ENCODE results near the gene LYAR. TPM values are rescaled to one million over a fixed set of nuclear protein-coding genes. Genes with fewer than 3 reads are reported as not detected.

Gene LYAR
- total and polyA plus RNA-seq, 4 donors, result 3.9 to 5.0 (median 4.6) TPM

GRCh38 chr4:4226606-4227438 is 63.1 kb downstream of the LYAR start, which contains the start of gene OTOP1:
Gene OTOP1, minus strand, starts transcription at chr4:4226929. Its CDS starts 65 bp downstream, at chr4:4226864.
- H3K9me3 ChIP-seq (ENCODE audit: control insufficient read depth in 4 of 4, low read length in 3 of 4), result no peaks in the 10 kb centered on the region
- H3K9ac ChIP-seq (ENCODE audit: low read depth in 1 of 2, low read length in 2 of 2), result no peak within 1 kb of the TSS
- DNase-seq (ENCODE audit: low spot score), result no peak
- H3K27me3 ChIP-seq (ENCODE audit: control insufficient read depth in 4 of 4, insufficient read depth in 4 of 4, low read length in 3 of 4), result peaks cover 0 to 6% (median 0%) of the 10 kb centered on the region in 4 donors
- H3K4me3 ChIP-seq (ENCODE audit: low read depth in 1 of 3, low read length in 3 of 3), result no peak within 1 kb of the TSS
- no peaks in the 10 kb centered on the region for H3K36me3 ChIP-seq (ENCODE audit: control insufficient read depth in 4 of 4, insufficient read depth in 3 of 4, low read depth in 1 of 4, low read length in 3 of 4)
- no peak for TF ChIP-seq EGR1 (IDR thresholded peaks at IDR 0.05; ENCODE audit: low read depth in 2 of 2)
- TF ChIP-seq GABPA (IDR thresholded peaks at IDR 0.05 in 1 of 2, conservative IDR thresholded peaks at IDR 0.05 in 1 of 2), result no peak
- no peak for TF ChIP-seq MAX (IDR thresholded peaks at IDR 0.05)
- no peak for TF ChIP-seq FOXA1 (IDR thresholded peaks at IDR 0.05)
- no peak for TF ChIP-seq HNF4G (IDR thresholded peaks at IDR 0.05)
- TF ChIP-seq RAD21 (IDR thresholded peaks at IDR 0.05), result no peak
- no peak for TF ChIP-seq SP1 (IDR thresholded peaks at IDR 0.05)
- no peak for TF ChIP-seq ZBTB33 (IDR thresholded peaks at IDR 0.05)
- TF ChIP-seq TAF1 (conservative IDR thresholded peaks at IDR 0.05), result no peak
- TF ChIP-seq CTCF (IDR thresholded peaks at IDR 0.05; ENCODE audit: low read depth, low read length, missing input control), result no peak
- no peak for TF ChIP-seq ATF3 (IDR thresholded peaks at IDR 0.05)
- TF ChIP-seq HNF4A (conservative IDR thresholded peaks at IDR 0.05), result no peak
- no peak for TF ChIP-seq YY1 (IDR thresholded peaks at IDR 0.05)
- TF ChIP-seq REST (IDR thresholded peaks at IDR 0.05), result no peak
- no peak for TF ChIP-seq FOXA2 (IDR thresholded peaks at IDR 0.05)
- TF ChIP-seq JUND (IDR thresholded peaks at IDR 0.05), result no peak
- peaks cover 0 to 3% (median 0%) of the 10 kb centered on the region in 4 donors for H3K4me1 ChIP-seq (ENCODE audit: control insufficient read depth in 4 of 4, insufficient read depth in 4 of 4, low read length in 3 of 4)
- 13% methylated on average over 81 of the region's 82 CpGs for WGBS
- H3K27ac ChIP-seq (ENCODE audit: low read depth in 1 of 2, low read length in 2 of 2), result no peak within 1 kb of the TSS

Data from liver (tissue), 9 donors.